ENCODE measurements around the gene SDK1. TPM values are rescaled to one million over a fixed set of nuclear protein-coding genes. Genes with fewer than 3 reads are reported as not detected.

SDK1 gene
- total and polyA plus RNA-seq, 10 of the 15 experiments (the other 5 are each of a cell fraction or from before 2014, with no cell fraction given) = 0.14 to 0.33 TPM; not detected in 8

GRCh38 chr7:4017785-4018184 is 716.7 kb downstream of the SDK1 start:
- TF ChIP-seq SMARCA5 (IDR thresholded peaks at IDR 0.05) (no peak), PRDM15 (CRISPR knock-in tag; IDR thresholded peaks at IDR 0.05) (no peak), RBBP5 (conservative IDR thresholded peaks at IDR 0.05) (no peak), HDAC2 (IDR thresholded peaks at IDR 0.05) (no peak), NR2C1 (IDR thresholded peaks at IDR 0.05) (no peak)
- 55% methylated on average over 9 of the region's 9 CpGs for WGBS (ENCODE audit: insufficient coverage, insufficient replicate concordance, low lambda C conversion rate, missing lambda C conversion rate)
- Histone ChIP-seq H3K9ac (ENCODE audit: control insufficient read depth, insufficient read depth, low read length) (no peak overlapping the region), H4K20me1 (ENCODE audit: control insufficient read depth, insufficient read depth) (no peaks in the 10 kb centered on the region), H3K27me3 (replicated peaks in 1 of 2; ENCODE audit: control insufficient read depth in 2 of 2, insufficient read depth in 2 of 2, low read length in 1 of 2) (no peaks in the 10 kb centered on the region), H3K36me3 (ENCODE audit: control insufficient read depth in 2 of 2, insufficient read depth in 2 of 2, low read length in 1 of 2) (no peaks in the 10 kb centered on the region), H3K27ac (ENCODE audit: control insufficient read depth, insufficient read depth) (no peak overlapping the region), H3K4me2 (ENCODE audit: control insufficient read depth, insufficient read depth) (no peak overlapping the region), H3K9me3 (replicated peaks; ENCODE audit: control insufficient read depth, insufficient read depth, low read length) (no peaks in the 10 kb centered on the region; the same call in 1 of the 3 replicates), H3K4me1 (ENCODE audit: control insufficient read depth, insufficient read depth, low read length) (no peaks in the 10 kb centered on the region), H3K4me3 (no peak overlapping the region), H2AFZ (ENCODE audit: control insufficient read depth, low read depth, low read length) (no peak overlapping the region), H3K79me2 (ENCODE audit: control insufficient read depth, insufficient read depth, low read length) (no peaks in the 10 kb centered on the region)
- ATAC-seq (no peak), FAIRE-seq (no peak), DNase-seq (ENCODE audit: low read depth, low spot score) (no peak)
- ChIA-PET SMC1A (ENCODE audit: uncharacterized antibody, unreplicated experiment) (no interaction called here), RAD21 (ENCODE audit: unreplicated experiment) (no interaction called here), CTCF (no interaction called here), POLR2A (no interaction called here)
- intact Hi-C loops (cut with micrococcal nuclease; ENCODE audit: unreplicated experiment) = no loop called here
- no TSS peak for BruUV-seq (replicated peaks)
- in situ Hi-C loops (cut with MboI) = no loop called here

Data from GM12878 (cell line).